IPS DF 19.7 (cell line): ENCODE results near the gene PLIN5.

Experiments
- DNase-seq: peaks from one replicate; pipeline ENCODE4 v3.0.0-alpha.2; 2013; ENCODE audit warnings: low read depth, low spot score

Gene PLIN5

GRCh38 chr19:4492337-4493103 lies 42.5 kb downstream of the PLIN5 start:
- DNase-seq, result no peak

GRCh38 chr19:4491446-4491845 lies 43.6 kb downstream of the PLIN5 start:
- DNase-seq, result no peak

- DNase-seq, result no peak
Measured at GRCh38 chr19:4488496-4488895, 46.5 kb downstream of the PLIN5 start.

- no peak for DNase-seq
Measured at GRCh38 chr19:4487572-4487971, 47.5 kb downstream of the PLIN5 start.

- DNase-seq, result no peak
Measured at GRCh38 chr19:4483385-4483784, 51.6 kb downstream of the PLIN5 start.

- no peak for DNase-seq
Measured at GRCh38 chr19:4482721-4483364, 52.2 kb downstream of the PLIN5 start.

- DNase-seq, result no peak
Measured at GRCh38 chr19:4477034-4477801, 57.8 kb downstream of the PLIN5 start.

GRCh38 chr19:4474514-4475022 lies 60.5 kb downstream of the PLIN5 start:
- DNase-seq, result peak; percentile 78

- no peak for DNase-seq
Measured at GRCh38 chr19:4473763-4474513, 61.1 kb downstream of the PLIN5 start.

GRCh38 chr19:4473011-4473762 lies 61.8 kb downstream of the PLIN5 start:
- DNase-seq, result no peak
